Measurements from ENCODE around the gene GBX1.

Gene GBX1

DNA sequence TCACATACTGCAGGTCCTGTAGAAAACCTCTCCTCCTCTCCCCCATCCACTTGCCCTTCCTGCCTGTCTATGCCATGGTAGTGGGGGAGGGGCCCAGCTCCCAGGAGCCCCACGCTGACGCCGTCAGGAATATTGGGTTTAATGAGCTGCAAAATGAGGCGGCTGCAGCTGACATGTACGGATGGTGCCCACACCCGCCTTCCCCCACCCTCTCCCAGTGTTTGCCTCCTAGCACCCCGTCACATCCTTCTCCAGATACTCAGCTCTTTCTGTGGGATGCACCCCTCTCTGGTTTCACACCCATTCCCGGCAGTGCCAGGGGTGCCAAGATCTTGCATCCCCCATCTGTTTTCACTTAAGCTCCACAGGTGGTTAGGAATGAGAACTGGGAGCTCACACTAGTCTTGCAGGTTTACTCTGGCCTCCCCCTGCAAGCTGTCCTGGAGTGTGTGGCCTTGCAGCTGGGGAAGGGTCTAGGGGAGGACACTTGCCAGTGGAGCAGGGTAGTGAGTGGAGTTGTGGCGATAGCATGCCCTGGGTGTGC is 26.1 kb downstream of the GBX1 start:
- in situ Hi-C loops (cut with MboI; ENCODE audit: low sequenced_read_pairs): no loop called here

DNA sequence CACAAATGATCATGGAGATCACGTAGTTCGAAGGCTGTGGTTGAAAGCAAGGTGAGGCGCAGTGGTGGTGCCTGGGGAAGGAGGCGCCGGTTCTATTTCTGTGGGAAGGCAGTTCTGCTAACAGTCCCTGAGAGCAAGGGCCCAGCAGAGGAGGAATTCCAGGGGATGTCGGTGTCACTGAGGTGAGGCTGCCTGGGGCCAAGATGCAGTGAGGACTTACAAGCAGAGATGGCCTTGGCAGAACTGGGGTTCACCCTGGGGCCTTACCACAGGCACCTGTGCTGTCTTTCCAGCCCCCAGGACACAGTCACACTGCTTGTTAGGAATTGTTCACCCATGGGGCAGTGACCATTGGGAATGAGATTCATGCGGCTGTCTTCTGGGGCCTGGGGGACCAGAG is 26.7 kb downstream of the GBX1 start:
- in situ Hi-C loops (cut with MboI; ENCODE audit: low sequenced_read_pairs): no loop called here

DNA sequence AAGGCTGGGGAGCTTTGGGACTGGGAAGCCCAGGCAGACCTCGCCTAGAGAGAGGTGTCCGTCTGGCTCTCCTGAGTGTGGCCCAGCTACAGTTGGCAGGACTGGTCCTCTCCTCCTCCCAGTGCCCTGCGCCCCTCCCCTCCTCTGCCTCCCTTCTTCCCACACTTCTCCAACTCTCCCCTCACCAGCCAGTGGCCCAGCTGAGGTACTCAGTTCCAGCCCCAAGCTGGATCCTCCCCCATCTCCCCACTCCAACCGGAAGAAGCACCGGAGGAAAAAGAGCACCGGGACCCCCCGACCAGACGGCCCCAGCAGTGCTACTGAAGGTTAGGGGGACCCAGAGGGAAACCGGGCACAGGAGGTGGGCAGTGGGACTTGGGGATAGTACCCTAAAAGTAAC is 27.7 kb downstream of the GBX1 start:
- in situ Hi-C loops (cut with MboI; ENCODE audit: low sequenced_read_pairs): no loop called here

DNA sequence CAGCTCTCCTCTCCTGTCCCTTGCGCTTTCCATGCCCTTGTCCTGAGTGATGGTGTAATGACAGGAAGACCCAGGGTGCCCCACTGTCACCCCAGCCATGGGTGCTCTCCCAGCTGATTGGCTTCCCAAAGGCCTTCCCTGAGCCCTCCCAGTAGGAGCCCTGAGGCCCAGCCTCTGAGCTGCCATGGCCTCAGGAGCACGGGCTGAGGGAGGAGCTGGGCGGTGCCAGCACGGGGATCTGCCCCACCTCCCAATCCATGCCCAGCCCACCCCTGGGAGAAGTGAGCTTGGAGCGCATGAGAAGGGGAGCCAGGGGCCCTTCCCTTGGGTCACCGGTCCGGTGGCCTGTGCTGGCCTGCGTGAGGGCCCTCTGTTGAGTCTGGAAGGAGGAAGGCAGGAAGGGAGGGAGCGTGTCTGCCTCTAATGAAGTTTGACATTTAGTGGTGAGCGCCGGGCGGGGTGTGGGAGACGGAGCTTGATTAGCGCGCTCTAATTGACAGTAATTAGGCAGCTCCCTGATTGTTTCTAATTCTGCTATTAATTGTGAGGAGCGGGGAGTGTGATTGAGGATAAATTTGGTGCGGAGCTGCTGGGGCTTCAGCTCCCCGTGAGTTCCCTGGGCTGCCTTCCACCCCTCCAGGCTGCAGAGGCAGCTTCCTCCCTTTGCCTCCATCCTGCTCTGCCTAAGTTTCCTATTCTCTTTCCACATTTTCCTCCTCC is 28.3 kb downstream of the GBX1 start:
- in situ Hi-C loops (cut with MboI; ENCODE audit: low sequenced_read_pairs): no loop called here

DNA sequence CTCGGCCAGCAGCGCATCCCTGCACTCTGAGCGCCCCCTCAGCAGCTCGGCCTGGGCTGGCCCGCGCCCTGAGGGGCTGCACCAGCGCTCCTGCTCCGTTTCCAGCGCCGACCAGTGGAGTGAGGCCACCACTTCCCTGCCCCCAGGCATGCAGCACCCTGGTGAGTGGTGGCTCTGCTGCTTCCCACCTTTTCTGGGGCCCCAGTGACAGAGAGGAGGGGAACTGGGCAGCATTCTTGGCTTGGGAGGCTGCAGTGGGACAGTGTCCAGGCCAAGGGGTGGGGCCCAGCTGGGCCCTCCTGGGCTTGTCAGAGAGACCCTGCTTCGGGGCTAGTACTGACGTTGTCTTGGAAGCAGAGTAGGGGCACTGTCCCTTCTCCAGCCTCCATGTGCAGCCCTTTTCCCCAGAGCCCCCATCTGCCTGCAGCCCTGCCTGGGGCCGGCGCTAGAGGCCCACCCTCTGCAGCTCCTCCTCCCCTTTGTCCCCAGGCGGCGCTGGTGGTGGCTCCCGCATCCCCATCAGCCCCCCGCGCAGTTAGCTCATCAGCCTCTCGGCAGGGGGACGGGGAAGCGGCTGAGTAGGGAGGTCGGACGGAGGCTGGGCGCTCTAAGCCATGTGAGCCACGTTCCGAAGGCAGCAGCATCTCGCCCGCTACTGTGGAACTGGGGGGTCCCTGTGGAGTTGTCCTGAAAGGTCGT is 29.2 kb downstream of the GBX1 start:
- in situ Hi-C loops (cut with MboI; ENCODE audit: low sequenced_read_pairs): no loop called here

DNA sequence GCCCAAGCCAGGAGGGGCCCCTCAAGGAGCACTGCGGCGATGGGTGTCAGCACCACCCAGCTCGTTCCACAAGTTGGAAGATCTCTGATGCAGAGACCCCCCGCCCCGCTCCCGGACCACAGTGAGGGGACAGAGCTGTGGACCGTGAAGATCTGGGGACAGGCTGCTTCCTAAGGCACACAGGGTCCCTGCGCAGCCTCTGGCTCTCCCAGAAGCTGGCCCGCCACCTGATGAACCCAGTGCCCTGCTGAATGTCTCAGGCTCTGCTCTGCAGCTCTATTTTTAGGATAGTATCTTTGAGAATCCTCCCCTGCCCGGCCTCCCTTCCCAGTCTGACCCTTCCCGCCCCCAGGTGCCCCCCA is 29.7 kb downstream of the GBX1 start:
- in situ Hi-C loops (cut with MboI; ENCODE audit: low sequenced_read_pairs): no loop called here

DNA sequence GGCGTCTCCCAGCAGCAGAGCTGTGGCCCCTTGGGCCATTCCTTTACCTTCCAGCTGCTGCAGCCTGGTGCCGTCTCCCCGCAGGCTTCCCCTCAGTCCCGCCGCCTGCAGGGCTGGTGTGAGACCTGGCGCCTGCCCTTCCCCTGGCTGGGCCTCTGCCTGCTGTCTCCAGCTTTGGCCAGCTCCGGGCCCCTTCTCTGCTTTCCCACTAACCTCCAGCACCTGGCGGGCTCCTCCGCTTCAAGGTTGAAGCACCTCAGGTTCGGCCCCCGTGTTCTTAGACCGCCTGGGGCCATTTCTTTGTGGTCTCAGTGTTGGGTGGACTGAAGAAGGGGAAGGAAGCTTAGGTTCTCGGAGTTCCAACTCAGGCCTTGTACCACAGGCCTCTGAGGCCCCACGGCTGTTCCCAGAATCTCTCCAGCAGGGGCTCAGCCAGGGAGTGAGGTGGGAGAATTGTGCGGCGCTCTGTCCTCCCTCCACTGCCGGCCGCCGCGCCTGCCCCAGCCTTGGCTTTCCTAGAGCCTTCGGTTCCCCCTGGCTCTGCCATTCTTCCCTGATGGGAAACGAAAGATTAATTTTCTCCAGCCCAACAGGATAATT is 30.3 kb downstream of the GBX1 start:
- in situ Hi-C loops (cut with MboI; ENCODE audit: low sequenced_read_pairs): no loop called here

DNA sequence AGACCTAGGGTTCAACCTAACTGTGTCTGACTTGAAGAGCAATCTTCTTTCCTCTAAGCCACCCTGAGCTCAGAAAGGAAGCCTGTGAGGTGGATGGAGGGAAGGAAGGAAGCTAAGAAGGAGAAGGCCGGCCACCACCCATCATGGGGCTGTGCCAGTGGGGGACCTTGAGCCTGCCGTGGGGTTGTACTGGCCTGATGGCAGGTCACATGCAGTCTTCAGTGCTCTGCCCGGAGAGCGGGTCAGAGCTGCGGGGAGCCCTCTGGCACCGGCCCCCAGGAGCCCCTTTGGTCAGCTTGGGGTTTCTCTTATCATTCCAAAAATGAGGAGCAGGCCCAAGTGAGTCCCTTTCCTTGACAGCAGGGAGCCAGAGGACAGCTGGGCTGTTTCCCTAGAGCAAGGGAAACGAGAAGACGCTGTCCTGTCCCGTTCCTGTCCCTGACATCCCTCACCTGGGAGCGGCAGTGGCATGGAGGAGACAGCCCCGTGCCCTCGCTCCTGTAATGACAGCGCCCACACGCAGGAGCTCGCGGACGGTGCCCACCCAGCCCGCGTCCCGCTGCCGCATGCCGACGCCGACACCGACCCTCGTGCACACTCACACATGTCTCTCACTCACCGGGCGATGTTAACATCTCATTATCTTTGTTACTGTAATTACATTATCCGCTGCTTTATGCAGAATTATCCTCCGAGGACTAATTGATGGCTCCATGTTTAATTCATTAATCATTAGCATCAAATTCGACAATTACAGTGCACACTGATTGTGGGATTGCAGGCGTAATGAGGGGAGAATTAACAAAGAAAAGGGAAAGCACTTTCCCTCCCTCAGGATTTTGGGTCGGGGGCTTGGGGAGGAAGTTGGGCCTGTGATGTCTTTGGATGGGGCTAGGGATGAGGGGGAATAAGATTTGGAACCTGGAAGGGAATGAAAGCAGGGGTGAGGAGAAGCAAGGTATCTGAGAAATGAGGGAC is 31.3 kb downstream of the GBX1 start:
- in situ Hi-C loops (cut with MboI; ENCODE audit: low sequenced_read_pairs): no loop called here

DNA sequence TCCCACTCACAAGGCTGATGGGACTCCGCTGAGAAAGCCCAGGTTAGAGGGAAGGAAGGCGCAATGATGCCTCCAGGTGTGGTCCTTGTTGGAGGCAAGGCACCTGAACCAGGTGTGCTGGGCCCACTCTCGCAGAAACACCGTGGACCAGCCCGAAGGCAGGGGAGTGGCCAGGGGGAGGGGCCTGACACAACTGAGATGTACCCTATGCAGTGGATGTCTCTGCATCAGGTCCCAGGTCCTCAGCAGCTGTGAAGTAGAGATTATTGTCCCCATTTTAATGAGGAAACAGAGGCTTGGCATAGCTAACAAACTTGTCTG is 32.0 kb downstream of the GBX1 start:
- in situ Hi-C loops (cut with MboI; ENCODE audit: low sequenced_read_pairs): no loop called here

DNA sequence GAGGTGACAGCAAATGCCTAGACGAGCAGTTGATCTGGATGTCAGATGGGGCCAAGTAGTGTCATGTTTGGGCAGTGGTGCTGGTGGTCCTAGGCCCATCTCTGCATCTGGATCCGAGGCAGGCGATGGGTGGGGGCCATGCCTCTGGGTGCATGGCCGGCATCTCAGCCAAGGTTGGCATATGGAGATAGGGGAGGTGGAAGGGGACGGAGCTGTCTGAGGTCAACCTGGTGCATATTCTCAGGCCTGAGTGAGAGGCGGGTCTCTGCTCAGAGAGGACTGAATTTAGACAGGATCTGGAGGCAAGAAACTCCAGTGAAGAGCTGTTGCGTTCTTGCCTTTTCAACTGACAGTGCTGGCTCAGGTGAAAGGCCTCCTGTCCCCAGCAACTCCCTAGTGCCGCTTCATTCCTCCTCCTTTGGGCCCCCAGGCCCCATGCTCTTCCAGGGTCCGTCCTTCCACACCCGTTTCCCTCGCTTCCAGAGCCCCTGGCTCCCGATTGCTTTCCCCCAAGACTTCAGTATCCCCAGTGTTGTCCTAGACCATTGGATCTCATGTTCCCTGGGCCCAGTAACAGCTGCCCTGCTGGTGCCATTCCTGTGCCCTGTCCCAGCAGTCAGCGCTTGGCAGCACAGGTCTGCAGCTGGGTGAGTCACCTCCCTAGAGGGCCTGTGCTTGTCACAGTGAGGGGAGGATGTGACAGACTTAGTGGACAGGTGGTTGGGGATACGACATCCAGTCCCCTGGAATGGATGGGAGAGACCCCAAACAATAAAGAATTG is 32.6 kb downstream of the GBX1 start:
- in situ Hi-C loops (cut with MboI; ENCODE audit: low sequenced_read_pairs): no loop called here

DNA sequence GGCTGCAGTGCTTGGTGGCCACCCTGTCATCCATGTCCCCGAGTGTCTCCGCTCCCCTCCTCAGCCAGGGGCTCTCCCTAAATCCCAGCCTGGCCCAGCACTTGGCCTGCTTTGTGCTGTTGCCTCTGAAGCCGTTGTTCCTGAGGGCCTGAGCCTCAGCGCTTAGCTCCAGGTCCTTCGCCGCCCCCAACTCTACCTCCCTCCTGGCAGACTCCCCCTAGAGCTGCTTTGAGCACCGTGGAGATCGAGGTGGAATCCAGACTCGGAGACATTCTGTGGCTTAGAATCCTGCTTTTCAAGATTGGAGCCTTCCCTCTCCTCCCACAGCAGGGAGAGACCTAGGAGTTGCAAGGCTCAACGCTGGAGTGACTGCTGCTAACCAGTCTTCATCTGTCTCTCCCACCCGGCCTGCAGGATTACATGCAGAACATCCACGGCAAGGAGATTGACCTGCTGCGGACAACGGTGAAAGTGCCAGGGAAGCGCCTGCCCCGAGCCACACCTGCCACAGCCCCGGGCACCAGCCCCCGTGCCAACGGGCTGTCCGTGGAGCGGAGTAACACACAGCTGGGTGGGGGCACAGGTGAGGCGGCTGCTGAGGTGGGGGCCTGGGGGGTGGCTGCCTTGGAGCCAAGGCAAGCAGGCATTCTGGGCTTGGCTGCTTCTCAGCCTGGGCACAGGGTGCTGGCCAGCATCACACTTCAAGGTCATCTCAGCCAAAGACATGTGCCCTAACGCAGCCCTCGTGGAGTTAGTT is 33.3 kb downstream of the GBX1 start:
- in situ Hi-C loops (cut with MboI; ENCODE audit: low sequenced_read_pairs): no loop called here

DNA sequence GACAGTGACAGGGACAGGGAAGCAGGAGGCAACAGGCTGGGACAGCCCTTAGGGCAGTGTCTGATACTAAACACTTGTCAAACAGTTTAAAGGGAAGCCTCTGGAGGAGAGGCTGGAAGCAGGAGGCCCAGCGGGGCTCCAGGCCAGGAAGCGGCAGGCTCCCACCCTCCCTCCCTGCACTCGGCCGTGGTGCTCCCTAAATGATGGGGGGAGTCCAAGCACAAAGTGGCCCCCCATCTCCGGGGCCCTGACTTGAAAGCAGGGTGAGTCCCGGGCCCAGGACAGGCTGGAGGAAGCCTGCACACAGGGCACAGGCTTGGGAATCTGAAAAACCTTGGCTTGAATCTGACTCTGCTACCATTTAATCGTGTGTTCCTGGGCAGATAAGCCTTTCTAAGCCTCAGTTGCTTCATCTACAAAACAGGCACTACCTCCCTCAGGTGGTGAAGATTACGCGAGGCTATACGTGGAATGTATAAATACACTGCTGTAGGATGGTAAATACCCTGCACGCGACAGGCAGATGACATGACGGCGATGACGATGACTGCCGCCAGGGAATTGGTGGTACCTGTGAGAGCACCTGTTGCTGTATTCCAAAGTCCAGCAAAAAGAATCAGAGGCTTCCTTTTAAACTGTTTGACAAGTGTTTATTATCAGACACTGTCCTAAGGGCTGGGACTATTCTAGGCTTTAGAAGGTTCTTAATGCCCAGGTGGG is 34.1 kb downstream of the GBX1 start:
- in situ Hi-C loops (cut with MboI; ENCODE audit: low sequenced_read_pairs): no loop called here

DNA sequence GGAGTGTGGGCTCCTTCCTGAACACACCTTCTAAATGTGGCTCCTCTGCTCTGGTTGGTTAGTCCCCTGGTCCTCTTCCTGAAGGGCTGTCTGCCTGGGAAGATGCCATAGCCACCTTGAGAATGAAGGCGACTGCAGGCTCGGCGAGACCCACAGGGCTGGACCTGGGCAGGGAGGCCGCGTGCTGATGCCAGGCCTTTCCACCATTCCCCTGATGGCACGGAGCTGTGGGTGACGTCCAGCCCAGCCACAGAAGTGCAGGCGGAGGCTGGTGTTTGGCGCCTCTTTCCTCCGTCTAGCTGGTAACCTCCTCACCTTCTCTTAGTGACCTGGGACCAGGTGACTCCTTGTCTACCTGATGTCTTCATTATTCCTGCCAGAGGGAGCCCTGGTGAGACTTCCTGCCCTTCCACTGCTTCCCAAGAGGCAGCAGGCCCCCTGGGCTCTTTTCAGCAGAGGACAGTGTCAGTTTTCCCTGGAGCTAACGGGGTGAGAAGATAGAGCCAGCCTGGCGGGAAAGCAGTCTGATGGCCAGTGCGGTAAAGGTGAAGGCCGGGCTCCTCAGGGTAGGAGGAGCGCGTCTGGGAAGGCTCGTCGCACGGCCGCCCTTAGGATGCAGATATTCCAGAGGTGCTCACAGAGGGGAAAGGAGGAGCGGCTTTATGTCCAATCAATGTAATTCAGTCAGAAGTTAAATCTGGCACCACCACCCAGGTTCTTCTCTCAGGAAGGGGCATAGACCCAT is 34.9 kb downstream of the GBX1 start:
- in situ Hi-C loops (cut with MboI; ENCODE audit: low sequenced_read_pairs): no loop called here

DNA sequence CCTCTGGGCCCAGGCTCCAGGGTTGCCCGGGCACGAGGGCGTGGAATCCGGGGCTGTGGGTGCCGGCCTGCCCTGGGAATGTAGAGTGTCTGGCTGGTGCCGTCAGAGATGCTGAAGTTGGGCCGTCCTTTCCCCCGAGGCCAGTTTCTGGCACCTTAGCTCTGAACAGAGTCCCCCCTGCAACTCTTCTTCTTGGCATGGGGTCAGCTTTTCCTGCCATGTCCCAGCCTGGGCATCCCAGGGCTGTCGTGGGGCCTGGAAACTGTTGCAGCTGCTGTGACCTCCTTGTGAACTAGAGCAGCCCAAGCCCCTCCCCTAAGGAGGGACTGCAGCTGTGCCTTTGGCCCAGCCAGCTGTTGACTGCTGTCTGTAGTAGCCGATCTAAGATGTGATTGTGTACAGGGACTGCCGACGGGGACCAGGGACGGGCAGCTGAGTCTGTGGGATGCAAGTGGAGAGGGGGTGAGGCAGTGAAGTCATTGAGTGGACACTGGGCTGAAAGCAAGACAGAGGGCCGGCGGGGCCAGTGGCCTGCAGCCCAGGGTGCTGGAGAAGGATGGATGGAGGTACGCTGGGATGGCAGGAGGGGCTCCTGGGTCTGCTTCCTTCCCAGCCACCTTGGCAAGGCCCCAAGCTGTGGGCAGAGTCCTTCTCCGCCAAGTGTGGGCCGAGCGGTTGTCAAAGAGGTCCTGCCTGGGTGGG is 35.8 kb downstream of the GBX1 start:
- in situ Hi-C loops (cut with MboI; ENCODE audit: low sequenced_read_pairs): no loop called here

DNA sequence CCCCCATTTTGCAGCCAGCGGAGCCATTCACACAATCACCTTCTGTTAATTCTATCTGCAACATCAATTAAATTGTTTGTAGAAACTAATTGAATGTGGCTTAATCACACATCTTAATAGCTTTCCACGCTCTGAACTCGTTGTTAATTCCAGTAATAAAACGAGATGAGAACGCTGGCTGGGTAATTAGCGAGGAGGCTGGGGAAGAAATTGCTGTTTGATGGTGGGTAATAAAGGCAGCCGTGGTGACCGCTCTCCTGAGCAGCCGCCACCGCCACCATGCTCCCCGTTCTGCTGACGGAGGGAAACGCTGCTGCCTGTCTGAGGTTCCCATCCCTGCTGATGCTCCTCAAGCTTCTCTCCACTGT is 36.3 kb downstream of the GBX1 start:
- in situ Hi-C loops (cut with MboI; ENCODE audit: low sequenced_read_pairs): no loop called here

DNA sequence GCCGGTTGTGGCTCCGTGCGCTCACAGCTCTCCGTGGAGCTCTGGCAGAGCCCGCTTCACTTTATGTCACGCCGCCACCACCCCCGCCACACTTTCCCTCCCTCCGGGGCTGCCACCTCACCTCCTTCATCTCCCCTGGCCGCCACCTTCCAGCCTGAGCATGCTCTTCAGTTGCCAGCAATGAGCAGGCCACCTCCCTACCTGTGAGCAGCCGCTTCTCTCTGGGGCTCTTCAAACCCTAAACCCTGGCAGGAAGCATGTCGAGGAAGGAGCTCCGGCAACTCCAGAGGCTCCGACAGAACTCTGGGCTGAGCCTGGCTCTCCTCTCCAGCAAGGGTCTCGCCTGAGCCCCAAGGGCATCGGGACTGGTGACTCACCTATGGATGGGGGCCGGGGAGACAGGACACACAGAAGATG is 36.7 kb downstream of the GBX1 start:
- in situ Hi-C loops (cut with MboI; ENCODE audit: low sequenced_read_pairs): no loop called here

DNA sequence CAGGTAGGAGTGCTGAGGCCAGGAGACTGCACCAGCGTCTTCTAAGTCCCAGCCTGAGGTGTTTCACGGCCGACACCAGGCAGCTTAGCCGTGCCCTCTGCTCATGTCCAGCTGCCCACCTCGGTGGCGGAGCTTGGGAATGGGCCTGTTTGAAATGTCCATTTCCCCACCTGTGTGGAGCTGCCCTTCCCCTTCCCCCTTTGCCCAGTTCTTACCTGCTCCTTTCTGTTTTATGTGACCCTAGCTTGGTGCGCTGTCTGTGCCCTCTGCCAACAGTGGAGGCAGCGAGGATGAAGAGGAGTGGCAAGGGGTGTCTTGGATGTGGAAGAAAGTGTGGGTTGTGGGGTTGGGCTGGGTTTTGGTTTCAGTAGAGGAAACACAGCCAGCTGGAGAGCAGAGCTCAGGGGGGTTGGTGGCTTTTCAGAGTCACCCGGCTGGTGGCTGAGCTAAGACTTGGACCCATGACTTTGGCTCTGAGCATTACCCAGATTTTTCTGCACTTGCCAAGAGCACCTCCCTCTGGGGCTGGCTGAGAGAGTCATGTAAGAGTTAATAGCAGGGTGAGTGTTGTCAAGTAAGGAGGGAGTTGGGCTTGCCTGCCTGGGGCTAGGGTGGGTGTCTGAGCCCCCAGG is 37.4 kb downstream of the GBX1 start:
- in situ Hi-C loops (cut with MboI; ENCODE audit: low sequenced_read_pairs): no loop called here

Data from hTERT RPE-1 (cell line).